ENCODE results near the gene NR0B2.
A peak's percentile ranks its signal among the peaks of the same experiment; 100 is the strongest.

Gene NR0B2

DNA sequence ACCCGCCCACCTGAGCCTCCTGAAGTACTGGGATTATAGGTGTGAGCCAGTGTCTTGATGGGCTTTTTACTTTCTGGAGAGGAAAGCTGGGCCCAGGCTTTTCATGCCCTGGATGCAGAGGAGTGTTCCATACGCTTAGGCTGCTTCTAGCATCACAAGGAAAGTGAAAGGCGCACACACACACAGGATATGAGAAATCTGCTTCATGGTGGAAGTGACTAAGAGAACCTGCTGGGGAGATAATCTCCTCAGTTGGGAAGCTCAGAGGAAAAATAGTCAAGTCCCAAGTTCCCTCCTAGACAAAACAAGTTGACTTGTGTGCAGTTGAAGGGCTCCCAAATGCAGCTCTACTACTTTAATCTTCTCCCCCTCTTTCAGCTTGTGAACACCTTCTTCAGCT is 9.9 kb upstream of the NR0B2 start:
- DNase-seq, result no peak

DNA sequence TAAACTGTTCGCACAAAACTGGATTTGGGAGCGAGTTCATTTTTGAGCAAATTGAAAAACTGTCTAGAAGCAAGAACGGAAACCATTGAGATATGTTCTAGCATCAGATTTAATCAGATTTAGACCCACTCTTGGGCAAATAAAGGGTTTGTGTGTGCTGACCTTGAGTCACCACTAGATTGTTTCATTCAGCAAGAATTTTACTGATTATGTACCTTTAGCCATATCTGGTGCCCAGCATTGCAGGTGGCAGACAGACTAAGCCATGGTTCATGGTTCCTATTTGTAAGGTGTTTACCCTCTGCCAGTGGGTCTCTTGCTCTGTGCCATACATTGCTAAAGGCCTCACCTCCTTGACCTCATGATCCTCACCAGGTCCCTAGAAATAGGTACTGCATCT is 9.1 kb upstream of the NR0B2 start:
- DNase-seq, result no peak

DNA sequence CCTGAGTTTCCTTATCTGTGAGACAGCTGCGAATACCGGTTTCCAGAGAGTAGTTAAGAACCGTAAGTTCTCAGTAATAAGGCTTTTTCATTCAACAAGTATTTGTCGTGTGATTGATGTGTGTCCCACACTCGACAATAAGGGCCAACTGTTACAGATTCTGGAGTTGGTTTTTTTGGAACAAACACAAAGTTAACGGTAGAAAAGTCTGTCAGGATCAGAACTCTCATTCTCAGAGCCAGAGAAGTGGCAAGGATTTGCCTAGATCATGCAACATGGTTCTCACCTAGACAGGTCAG is 8.6 kb upstream of the NR0B2 start:
- DNase-seq, result no peak

DNA sequence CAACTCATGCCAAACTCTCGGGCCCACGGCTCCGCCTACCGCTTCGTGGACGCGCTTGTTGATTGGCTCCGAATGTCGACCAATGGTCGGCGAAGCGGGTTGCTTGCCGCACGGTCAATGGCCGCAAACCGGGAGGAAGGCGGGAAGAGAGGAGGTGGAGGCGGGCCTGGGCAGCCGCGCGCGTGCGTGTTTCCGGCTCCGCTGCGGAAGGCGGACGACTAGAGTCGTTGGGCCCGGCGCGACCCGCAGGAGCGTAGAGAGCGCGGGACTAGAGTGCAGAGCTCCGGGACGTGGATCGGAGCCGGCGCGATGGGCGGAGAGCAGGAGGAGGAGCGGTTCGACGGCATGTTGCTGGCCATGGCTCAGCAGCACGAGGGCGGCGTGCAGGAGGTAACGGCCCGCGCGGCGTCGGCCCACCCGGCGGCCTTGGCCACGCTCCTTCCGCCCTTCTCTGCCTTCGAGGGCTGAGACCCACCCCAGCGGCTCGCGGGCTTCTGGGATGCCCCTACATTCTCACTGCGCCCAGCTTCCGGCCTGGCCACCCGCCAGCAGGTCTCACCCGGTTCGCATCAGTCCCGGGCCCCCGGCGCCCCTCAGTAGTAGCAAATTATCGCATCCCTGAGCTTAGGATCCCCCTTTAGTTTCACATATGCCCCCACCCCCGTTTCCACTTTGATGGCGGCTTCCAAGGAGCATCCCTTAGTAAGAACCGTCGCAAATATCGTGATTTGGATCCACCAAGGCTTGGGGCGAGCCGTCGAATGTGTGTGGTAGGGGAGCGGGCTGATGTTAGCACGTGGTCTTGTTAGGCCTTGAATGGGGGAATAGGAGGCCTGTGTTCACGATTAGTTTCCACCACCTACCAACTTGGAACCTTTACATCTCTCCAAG is 8.0 kb upstream of the NR0B2 start, which contains the start of gene NUDC:
Gene NUDC (plus strand): TSS at position 204 of the 891 bp plus-strand sequence. CDS start 106 bp downstream, at position 310.
- DNase-seq, result peak; percentile 97

DNA sequence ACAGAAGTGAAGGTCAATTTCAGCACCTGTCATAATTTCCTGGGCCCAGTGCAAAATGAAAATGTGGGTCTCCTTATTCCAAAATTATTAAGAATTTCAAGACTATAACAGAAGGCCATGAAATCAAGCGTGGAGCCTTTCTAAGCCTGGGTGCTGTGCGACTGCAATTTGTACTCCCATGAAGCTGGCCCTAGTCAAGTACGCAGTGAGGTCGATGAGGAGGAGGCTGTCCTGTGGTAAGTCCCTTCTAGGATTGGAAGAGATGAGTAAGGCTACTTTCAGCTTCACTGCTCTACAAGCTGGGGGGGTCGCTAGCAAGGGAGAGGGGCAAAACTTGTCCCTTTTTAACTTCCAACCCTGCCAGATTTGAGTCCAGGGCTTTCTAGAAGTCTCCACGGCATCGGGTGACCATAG is 7.4 kb upstream of the NR0B2 start:
- no peak for DNase-seq

DNA sequence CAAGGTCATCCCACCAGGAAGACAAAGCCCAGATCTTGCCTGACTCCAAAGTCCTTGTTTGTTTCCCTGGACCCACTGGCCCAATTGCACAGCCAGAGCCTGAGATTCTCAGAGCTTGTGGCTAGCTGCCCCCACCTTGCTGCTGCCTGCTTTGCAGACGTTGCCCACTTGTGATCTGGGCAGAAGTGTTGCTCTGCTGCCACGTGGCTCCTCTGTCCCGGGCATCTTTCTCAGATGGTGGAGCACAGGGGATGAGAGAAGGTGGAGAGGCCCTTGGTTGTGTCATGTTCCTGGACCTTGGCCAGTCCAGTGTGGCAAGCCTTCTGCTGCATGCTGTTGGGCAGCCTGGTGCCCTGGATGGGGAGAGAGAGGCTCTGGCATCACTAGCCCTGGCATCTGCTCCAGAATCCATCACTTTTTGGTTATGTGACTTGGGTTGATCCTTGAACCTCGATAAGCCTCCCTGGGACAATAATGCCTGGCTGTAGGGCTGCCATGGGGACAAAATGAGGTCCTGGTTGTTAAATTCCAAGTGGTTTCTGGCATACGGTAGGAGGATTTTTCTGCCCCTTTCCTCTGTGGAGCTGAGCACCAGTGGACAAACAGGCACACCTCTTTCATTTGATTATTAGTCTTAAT is 1.5 kb upstream of the NR0B2 start:
- no peak for DNase-seq

DNA sequence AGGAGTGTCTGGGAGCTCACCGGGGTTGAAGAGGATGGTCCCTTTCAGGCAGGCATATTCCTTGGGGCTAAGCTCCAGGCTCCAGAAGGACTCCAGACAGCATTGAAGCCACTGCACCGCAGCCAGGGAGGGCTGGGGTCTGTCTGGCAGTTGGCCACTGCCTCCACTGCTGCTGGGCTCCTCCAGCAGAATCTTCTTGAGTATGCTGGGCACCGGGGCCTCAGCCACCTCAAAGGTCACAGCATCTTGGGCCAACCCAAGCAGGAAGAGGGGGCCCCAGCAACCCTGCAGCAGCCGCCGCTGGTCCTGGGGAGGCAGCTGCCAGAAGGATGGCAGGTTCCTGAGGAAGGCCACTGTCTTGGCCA is 404 bp downstream of the NR0B2 start:
- DNase-seq, result no peak

DNA sequence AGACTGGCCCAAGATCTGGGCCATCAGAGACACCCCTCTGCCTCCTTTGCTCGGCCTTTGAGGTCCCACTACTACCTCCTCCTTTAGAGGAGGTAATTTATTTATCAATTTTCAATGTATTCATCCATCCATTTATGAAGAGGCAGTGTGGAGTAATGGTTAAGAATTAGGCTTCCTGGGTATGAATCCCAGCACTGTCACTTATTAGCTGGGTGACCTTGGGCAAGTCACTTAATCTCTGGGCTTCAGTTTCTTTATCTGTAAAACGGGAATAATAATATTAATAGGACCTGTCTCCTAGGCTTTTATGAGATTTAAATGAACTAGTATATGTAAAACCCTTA is 1.7 kb downstream of the NR0B2 start:
- no peak for DNase-seq

DNA sequence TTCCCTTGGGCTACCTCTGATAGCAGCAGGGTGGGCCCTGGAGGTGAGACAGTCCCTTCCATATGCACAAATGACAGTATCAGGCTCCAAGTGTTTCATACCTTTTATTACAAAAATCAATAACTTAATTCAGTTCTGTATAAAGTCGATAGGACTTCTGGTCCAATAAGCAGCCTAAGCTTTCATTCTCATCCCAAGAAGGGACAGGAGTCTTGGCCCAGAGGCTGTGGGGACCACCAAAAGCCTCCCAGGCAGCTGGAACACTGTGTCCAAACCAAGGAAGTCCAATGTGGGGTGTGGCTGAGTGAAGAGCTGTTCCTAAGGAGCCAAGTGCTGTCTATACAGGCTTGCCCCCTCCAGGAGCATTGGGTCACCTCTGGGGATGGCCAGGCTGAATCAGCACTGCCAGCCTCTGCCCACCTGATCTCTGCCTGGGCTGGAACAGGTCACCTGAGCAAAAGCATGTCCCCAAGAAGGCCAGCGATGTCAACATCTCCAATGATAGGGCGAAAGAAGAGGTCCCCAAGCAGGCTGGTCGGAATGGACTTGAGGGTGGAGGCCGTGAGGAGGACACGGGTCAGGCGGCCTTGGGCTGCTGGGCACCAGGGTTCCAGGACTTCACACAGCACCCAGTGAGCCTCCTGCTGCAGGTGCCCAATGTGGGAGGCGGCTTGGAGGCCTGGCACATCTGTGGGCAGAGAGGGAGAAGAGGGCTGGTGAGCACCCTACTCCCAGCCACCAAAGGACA is 2.2 kb downstream of the NR0B2 start:
- DNase-seq, result no peak

DNA sequence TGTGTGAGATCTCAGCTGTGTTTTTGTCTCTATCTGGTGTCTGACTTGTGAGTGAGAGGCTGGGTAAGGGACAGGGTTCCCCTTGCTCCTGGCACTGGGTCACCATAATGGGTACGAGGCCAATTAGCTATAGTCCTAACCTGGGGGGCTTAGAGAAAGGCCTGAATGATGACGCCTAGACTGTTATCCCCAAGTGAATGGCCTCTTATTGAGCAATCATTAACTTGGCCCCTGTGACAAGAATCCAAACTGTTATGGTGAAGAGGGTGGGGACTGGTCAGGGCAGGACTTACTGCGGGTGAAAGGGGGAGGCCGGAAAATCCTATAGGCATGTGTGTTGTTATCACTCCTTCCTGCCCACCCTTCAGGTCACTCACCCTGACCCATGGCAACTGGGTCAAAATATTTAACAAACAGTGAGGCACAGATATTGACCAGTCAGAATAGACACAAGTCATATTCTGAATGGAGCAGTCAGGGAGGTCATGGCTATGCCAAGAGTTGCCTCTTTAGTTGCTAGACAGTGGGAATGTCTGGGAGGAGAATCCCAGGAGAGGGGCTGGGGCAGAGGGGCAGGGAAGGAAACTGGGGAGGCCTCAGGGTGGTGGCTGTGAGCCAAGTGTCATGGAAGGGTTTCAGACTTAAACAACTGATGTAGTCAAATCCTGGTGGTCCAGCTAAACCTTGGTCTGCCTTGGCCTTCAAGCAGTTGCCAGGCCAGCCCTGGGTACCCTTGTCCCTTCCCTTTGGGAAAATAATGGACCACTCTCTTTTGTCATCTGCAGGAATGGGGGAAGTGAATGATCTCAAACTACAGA is 3.2 kb downstream of the NR0B2 start:
- no peak for DNase-seq

DNA sequence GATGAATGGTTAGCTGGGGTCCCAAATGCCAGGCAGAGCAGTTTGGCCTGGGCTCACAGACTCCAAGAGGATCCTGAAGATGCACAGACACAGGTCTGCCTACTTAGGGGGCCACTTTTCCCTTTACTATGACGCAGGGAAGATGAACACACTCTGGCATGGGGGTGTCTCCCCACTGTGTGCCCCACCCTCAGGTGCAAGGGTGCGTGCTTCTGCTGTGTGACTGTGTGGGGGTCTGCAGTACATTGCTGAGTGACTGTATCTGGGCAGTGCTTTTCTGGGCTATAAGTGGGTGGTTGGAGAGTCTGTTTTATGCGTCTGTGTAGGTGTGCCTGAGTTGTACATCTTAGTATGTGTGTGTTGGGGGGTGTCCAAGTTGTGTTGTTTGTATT is 3.8 kb downstream of the NR0B2 start:
- DNase-seq, result no peak

DNA sequence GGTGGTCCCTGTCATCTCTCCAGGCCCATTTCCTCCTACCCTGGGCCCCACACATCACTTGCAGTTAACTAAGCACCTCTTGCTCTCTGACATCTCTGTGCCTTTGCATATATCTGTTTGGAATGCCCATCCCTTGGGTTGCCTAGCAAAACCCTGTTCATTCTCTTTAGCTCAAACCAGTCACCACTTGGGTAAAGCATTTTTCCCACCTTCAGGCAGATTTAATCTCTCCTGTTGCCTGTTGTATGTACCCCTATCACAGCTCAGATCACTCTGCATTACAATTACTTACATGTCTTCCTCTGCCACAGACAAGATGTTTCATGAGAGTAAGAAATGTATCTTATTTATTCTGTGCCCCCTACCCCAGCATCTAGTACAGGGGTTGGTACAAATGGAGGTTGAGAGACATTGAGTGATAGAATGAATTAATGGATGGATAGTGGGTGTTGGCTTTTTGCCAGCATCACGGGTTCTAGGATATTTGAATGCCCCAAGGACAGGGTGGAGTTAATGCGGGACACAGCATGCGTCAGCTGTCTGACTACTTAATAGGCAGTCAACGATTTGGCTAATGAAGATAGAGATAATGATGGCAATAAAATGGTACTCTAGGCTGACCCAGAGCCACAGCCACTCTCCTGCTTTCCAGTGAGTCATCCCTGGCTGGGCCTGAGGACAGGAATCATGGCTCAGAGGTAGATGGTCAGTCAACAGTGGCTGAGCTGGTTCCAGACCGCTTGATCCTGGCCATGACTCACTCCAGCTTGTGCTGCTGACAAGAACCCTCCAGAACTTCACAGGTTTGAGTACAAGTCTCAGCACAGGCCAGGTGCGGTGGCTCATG is 6.5 kb downstream of the NR0B2 start:
- no peak for DNase-seq

DNA sequence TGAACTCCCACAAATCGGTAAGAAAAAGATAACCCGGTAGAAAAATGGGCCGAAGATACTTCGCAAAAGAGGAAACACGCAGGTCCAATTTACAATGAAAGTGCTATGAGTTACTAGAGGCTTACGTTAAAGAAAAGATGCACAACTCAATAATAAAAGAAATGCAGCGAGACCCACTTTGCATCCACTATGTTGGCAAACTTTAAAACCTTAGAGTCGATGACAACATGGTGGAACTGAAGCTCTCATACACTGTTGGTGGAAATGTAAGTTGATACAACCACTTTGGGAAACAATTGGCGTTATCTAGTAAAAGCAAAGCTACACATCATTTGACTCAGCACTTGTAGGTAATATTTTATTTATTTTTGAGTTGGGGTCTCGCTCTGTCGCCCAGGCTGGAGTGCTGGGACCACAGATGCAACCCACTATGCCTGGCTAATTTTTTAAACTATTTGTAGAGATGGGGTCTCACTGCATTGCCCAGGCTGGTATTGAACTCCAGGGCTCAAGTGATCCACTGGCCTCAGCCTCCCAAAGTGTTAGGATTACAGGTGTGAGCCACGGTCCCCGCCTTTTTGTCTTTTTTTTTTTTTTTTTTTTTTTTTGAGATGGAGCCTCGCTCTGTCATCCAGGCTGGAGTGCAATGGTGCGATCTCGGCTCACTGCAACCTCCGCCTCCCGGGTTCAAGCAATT is 12.8 kb downstream of the NR0B2 start:
- no peak for DNase-seq

DNA sequence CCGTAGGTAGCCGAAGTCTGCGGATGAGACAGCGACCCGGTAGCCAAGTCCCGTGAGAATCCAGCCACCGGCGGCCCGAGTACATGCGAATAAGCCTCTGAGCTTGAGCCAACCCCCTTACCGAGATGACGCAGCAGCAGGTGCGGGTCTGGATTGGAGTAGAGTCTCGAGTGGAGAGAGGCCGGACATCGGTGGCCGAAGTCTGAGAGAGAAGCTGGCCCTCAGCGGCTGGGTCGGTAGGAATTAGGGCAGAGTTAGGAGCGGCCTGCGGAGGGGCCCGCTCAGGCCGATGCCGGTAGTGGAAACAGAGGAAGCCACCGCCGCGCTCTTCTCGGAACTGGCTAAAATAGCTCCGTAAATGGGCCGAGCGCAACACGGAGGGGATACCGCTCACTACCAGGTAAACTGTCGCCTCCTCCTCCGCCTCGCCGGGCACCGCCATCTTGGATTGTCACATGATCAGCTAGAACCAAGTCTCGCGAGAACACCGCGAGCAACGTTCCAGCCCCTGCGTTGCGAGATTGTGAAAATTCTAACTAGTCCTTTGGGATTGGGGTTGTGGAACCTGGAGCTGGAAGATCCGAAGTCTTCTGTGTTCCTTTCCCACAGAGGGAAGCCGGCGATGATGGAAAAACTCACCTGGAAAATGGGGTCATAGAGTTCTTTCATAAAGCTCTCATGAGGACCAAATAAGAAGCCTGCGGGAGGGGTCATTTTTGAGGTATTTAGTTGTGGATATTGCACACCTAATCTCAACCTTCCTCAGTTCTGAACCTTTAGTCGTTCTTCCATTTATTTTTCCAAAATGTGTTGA is 13.6 kb downstream of the NR0B2 start, which contains the start of gene GPATCH3:
Gene GPATCH3 (minus strand): TSS at position 467 of the 814 bp plus-strand sequence. CDS start 25 bp downstream, at position 442.
- DNase-seq, result peak; percentile 91

DNA sequence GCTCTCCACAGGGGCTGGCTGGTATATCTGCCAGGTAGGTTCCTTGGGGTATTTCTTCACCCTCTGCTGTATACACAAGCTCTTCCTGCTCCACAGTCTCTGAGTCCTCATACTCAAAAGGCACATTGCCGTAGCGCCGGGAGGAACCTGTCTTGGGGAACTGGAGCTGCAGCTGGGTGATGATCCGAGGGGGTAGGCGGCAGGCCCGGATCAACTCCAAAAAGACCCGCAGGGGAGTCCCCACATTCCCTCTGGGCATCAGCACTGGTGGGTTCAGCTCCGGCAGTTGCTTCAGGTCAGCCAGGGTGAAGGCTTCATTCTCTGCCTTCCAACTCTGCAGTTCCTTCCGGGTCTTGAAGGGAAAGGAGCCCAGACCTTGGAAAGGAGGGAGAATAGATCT is 16.4 kb downstream of the NR0B2 start:
- no peak for DNase-seq

DNA sequence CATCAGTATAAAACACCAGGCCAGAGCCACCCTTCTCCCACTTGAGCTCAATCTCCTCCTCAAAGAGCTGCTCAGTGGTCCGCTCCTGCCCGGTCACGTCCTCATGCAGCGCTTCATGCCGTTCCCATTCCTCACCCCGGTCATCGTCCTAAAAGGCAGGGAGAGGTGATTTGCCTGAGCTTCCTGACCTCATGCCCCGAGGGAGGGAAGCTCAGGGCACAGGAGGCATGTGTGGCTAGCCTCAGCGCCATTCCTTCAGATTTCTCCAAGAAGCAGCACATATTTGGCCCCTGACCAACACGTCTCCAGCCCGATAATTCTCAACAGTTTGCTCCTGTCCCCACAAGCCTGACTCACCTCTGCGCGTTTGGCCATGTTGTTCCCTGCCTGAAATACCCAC is 19.5 kb downstream of the NR0B2 start:
- DNase-seq, result no peak

DNA sequence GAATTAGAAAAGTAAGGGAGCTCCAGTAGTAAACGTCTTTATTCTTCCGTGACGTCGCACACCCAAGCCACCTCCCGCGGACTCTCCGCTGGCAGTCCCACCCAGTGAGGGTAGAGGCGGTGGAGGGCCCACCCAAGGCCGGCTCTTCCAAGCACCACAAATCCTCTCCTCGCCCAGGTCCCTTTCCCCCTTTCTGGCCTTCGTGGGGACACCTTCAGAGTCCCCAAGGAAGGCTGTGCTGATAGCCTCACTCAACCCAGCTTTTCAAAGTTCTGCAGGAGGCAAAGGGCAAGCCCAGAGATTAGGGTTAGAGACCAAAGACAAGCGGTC is 23.3 kb downstream of the NR0B2 start:
- DNase-seq, result no peak

DNA sequence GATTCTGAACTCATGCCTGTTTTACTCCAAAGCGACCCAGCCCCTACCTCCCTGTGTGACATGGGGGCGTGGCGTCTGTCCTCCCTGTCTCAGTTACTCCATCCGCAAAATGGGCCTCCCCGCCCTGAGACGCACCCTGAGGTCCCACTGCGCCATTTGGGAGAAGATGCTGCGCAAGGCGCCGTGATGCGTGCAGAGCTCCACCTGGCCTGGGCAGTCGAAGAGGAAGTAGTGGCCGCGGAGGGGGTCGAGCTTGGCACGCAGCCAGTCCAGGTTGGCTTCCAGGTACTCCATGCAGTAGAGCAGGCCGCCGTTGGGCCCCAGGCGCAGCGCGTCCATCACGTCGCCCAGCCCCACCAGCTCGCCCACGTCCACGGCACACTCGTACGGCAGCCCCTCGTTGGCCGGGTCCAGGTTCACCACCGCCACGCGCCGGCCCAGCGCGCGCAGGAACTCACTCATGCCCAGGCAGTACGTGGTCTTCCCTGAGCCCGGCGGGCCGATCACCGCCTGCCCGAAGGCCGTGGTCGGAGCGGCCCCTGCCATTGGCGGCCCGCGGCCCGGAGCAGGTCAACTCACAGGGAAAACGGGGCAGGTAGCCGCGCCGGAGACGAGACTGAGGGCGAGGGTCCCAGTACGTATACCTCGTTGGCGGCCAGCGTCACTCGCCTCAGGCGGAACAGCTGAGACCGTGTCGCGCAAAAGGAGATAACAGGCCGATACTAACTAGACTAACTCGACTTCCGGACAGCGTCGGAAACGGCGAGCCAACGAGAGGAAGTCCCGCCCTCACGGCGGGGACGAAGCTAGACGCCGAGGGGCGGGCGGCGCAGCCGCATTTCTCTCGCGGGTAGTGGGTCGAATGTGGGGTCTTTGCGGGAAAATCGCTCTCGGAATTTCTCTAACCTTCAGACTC is 24.0 kb downstream of the NR0B2 start, which contains the start of gene GPN2:
Gene GPN2 (minus strand): TSS at position 733 of the 916 bp plus-strand sequence. CDS start 187 bp downstream, at position 546.
- peak; percentile 55 for DNase-seq

DNA sequence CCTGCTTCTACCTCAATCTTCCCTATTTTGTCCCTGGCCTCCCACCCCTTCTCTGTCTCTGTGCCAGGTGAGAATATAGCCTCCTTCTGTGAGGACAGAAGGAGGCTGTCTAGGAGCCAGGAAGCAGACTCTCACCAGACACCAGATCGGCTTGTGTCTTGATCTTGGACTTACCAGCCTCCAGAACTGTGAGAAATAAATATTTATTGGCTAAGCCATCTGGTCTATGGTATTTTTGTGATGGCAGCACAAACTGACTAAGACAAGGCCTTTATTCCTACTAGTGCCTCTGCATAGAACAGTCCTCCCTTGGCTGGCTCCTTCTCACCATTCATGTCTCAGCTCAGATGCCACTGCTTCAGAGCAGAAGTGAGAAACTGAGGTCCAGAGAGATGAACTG is 25.5 kb downstream of the NR0B2 start:
- no peak for DNase-seq

Measured in COR-L47 (cell line).